NCI-H1092 treated with DMSO at 0.1 percent for 48 hours (cell line): ENCODE data around the gene KRTAP22-1.

Experiments
- DNase-seq: peaks from one replicate; lab custom pipeline; 2025; lab: John Stamatoyannopoulos, UW

The KRTAP22-1 gene

GRCh38 chr21:30600787-30601186 is at the start of gene KRTAP22-1:
Gene KRTAP22-1 (plus strand): TSS chr21:30601087.
- no peak for DNase-seq

GRCh38 chr21:30552782-30553181 is 48.1 kb upstream of the KRTAP22-1 start:
- no peak for DNase-seq

GRCh38 chr21:30555095-30555494 is 45.8 kb upstream of the KRTAP22-1 start:
- no peak for DNase-seq

- no peak for DNase-seq
These were observed 39.5 kb upstream of the KRTAP22-1 start, which contains the start of gene KRTAP19-7 for GRCh38 chr21:30561264-30561895. Gene KRTAP19-7 (minus strand): TSS chr21:30561314. CDS start chr21:30561289, 25 bp downstream.

- no peak for DNase-seq
These were observed 38.9 kb upstream of the KRTAP22-1 start for GRCh38 chr21:30561957-30562356.

- no peak for DNase-seq
These were observed 37.8 kb upstream of the KRTAP22-1 start for GRCh38 chr21:30563072-30563471.

- DNase-seq: no peak
These were observed 37.3 kb upstream of the KRTAP22-1 start for GRCh38 chr21:30563630-30564029.

GRCh38 chr21:30567617-30568016 is 33.3 kb upstream of the KRTAP22-1 start:
- no peak for DNase-seq

- DNase-seq: no peak
These were observed 23.1 kb upstream of the KRTAP22-1 start for GRCh38 chr21:30577766-30578165.

- DNase-seq: no peak
These were observed 21.5 kb upstream of the KRTAP22-1 start for GRCh38 chr21:30579346-30579745.

GRCh38 chr21:30580132-30580531 is 20.8 kb upstream of the KRTAP22-1 start:
- DNase-seq: no peak

- DNase-seq: no peak
These were observed 18.0 kb upstream of the KRTAP22-1 start for GRCh38 chr21:30582870-30583269.

GRCh38 chr21:30590297-30590696 is 10.6 kb upstream of the KRTAP22-1 start, which contains the start of gene KRTAP22-2:
Gene KRTAP22-2 (minus strand): TSS chr21:30590397.
- DNase-seq: no peak

- no peak for DNase-seq
These were observed 8.7 kb upstream of the KRTAP22-1 start, which contains the start of gene KRTAP6-3 for GRCh38 chr21:30592140-30592539. Gene KRTAP6-3 (plus strand): TSS chr21:30592440. CDS start chr21:30592446, 6 bp downstream.

- no peak for DNase-seq
These were observed 2.1 kb upstream of the KRTAP22-1 start, which contains the start of gene KRTAP6-2 for GRCh38 chr21:30598802-30599201. Gene KRTAP6-2 (minus strand): TSS chr21:30598902. CDS start chr21:30598874, 28 bp downstream.

GRCh38 chr21:30605968-30606367 is 5.1 kb downstream of the KRTAP22-1 start:
- no peak for DNase-seq

- no peak for DNase-seq
These were observed 11.2 kb downstream of the KRTAP22-1 start for GRCh38 chr21:30612132-30612531.

- DNase-seq: no peak
These were observed 12.9 kb downstream of the KRTAP22-1 start, which contains the start of gene KRTAP6-1 for GRCh38 chr21:30613836-30614235. Gene KRTAP6-1 (minus strand): TSS chr21:30613930. CDS start chr21:30613904, 26 bp downstream.

GRCh38 chr21:30615199-30615598 is 14.3 kb downstream of the KRTAP22-1 start:
- DNase-seq: no peak

GRCh38 chr21:30616125-30616524 is 15.2 kb downstream of the KRTAP22-1 start, which contains the start of gene KRTAP20-1:
Gene KRTAP20-1 (plus strand): TSS chr21:30616425. CDS start chr21:30616455, 30 bp downstream.
- no peak for DNase-seq

- DNase-seq: no peak
These were observed 19.2 kb downstream of the KRTAP22-1 start for GRCh38 chr21:30620080-30620479.

GRCh38 chr21:30620522-30620921 is 19.6 kb downstream of the KRTAP22-1 start, which contains the start of gene KRTAP20-4:
Gene KRTAP20-4 (plus strand): TSS chr21:30620627.
- no peak for DNase-seq

- no peak for DNase-seq
These were observed 22.5 kb downstream of the KRTAP22-1 start for GRCh38 chr21:30623362-30623761.
